H1 (cell line): ENCODE measurements around the gene KIF22. TPM values are rescaled to one million over a fixed set of nuclear protein-coding genes. Genes with fewer than 3 reads are reported as not detected.

ENCODE experiments used
- CHD7 ChIP-seq: fragments of 300-600 bp; sonication (generic); IDR thresholded peaks from 2 replicates; pipeline ENCODE4 v1.7.1; 2012; ENCODE audit warnings: low read length, moderate library complexity, mild to moderate bottlenecking, inconsistent platforms; ENCODE audit not compliant: insufficient replicate concordance
- GABPA ChIP-seq: IDR thresholded peaks from 2 replicates; pipeline ENCODE4 v1.6.1; 2011; ENCODE audit warnings: mild to moderate bottlenecking, low read length, moderate library complexity, borderline replicate concordance; ENCODE audit not compliant: insufficient read depth
- KDM4A ChIP-seq: IDR thresholded peaks from one replicate; pipeline ENCODE4 v1.7.1; 2012; ENCODE audit warnings: low read depth, mild to moderate bottlenecking, moderate library complexity, low read length, inconsistent platforms; ENCODE audit not compliant: severe bottlenecking
- SIN3A ChIP-seq, 2 experiments: IDR thresholded peaks in 1 of 2; conservative IDR thresholded peaks in 1 of 2; 2 replicates each; pipeline ENCODE4 v1.6.1; 2011 to 2012; ENCODE audit warnings: low read length in 2 of 2, improper control_type of control experiment in 1 of 2, low read depth in 1 of 2, mild to moderate bottlenecking in 1 of 2
- SIX5 ChIP-seq: IDR thresholded peaks from 2 replicates; pipeline ENCODE4 v1.6.1; 2011; ENCODE audit warnings: mild to moderate bottlenecking, low read depth, low read length
- polyA plus RNA-seq, 7 experiments: library from polyadenylated mRNA; depleted of rRNA in 3 of 7; stranded (reverse) in 5 of 7; unstranded in 2 of 7; fragments of >200 nt in 5 of 7; fragments of 200-250 nt in 2 of 7; gene quantifications; 1 replicate in 5 of 7; 2 replicates in 1 of 7; 4 replicates in 1 of 7; pipeline versions ENCODE4 v1.2.1 to v1.2.3, GENCODE V29; 2011 to 2013; ENCODE audit warnings: missing spikeins in 2 of 7, mixed read lengths in 2 of 7
- total RNA-seq: library from RNA; stranded (reverse); fragmentation: NEBNext Ultra II Directional; extraction: Animal tissue kit (Norgen Biotek cat#: 25700); gene quantifications from 2 replicates; pipeline ENCODE4 v1.2.1, GENCODE V29; 2021

KIF22 gene
- total and polyA plus RNA-seq, 2 of the 8 experiments (the other 6 are each of a cell fraction or from before 2014, with no cell fraction given), result 139 to 142 TPM

- TF ChIP-seq CHD7 (no peak), SIX5 (no peak), KDM4A (peak; percentile 8), SIN3A (conservative IDR thresholded peaks at IDR 0.05 in 1 of 2, IDR thresholded peaks at IDR 0.05 in 1 of 2; ENCODE audit: low read depth in 1 of 2, low read length in 2 of 2) (peak in 1 of 2 experiments; percentile 25; a peak in 1 of 4 replicates), GABPA (no peak)
These were observed 26.3 kb downstream of the KIF22 start (continued) for GRCh38 chr16:29816694-29817441.
